CD4-positive, alpha-beta T cell treated with Interleukin-6 for 4 hours (primary cell): ENCODE measurements around the gene ELL.
"Not testable (repeated sequence)": the region's sequence is repeated elsewhere in the genome, so short reads cannot be mapped to it uniquely, and the experiment has no call there.

Experiments
- DNase-seq: peaks from one replicate; pipeline ENCODE4 v3.0.0-alpha.2; 2020; ENCODE audit warnings: mixed read lengths

ELL gene

DNA sequence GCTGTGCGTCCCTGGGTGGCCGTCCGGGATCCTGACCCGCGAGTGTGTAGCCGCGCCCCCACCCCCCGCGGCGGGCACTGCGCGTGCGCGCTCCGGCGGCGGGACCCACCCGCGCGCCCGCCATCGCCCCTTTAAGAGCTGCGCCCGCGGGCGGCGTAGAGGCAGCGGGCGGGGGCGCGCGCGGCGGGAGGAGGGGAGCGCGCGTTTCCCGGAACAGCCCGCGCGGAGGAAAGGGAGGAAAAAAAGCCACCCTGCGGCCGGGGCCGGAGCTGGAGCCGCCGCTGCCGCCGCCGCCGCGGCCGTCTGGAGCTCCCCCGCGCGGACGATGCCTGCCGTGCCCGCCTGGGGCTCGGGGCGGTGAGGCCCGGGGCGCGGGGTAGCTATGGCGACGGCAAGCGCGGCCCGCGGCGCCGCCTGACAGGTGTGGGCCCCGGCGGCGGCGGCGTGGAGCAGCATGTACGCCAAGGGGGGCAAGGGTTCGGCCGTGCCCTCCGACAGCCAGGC, 102.6 kb downstream of the ELL start, which contains the start of gene SSBP4:
Gene SSBP4, plus strand, starts transcription at position 204 of the 504 bp plus-strand sequence. Its CDS starts 251 bp downstream, at position 455.
- DNase-seq = peak; percentile 75

GRCh38 chr19:18418483-18419194, 103.2 kb downstream of the ELL start:
- DNase-seq = peak; percentile 29

DNA sequence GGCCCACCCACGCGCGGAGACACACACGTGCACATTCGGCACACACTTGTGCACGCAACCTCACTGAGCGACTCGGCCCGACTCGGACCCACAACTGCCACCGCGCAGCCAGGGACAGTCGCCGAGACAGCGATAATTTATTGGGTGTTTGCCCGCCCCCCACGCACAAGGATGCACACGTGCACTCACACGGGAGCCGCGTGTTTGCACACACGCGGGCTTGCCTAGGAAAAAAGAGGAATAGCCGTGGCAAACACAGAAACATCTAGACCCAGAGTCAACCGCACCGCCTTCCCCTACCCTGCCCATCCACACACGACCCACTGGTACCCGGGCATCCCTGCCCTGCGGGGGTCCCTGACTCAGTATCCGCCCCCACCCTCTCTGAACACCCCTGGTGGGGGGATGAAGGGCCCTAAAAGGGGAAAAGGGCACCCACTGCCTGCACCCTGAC, 103.8 kb downstream of the ELL start:
- no peak for DNase-seq

DNA sequence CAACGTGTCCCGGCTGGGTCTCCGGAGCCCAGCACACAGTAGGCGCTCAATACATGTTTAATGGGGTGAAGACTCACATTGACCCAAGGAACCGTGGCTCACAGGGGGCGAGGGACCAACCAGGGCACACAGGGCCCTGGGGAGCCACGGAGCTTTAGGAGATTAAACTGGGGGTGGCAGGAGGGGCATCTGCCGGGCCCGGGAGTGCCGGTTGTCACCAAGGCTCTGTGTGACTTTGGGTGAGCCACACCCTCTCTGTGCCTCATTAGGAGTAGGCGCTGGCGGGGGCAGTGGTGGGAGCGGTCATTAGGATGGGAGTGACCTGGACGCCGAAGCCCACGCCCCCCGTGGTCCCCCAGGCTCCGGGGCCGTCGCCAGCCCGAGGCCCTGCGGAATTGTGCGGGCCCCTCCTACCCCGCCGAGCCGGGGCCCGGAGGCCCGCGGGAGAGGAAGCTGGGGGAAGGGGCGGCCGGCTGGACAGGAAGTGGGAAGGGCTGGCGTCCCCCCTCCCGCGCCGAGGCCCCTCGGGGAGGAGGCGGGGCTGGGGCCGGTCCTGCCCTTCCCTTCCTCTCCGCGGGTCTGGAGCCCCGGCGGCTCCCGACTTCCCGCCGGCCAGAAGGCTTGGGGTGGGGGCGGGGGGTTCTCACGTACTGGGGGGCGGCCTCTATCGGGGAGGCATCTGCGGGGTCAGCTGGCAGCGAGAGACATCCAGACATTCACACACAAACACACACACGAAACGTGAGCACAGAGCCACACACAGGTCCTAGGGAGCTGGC, 104.4 kb downstream of the ELL start:
- no peak for DNase-seq

DNA sequence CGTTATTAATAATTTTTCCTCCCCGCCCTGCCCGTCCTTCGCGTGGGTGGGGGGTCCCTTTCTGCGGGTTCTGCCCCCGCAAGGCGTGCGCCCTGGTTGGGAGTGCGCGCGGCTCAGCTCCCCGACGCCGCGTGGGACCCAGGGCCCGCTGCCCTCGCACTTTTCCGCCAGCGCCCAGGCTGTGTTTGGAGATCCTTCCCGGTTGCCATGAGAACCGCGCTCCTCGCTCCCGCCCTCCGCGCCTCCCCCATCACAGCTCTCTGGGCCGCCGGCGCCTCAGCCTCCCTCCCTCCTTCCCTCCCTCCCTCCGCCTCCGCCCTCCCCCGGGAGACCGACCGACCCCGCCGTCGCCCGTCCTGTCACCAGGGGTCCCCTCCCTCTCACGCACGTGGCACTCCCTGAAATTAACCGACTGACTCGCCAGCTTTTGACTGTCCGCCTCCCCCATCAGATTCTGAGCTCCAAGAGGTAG, 105.1 kb downstream of the ELL start:
- peak; percentile 59 for DNase-seq

GRCh38 chr19:18415178-18415867, 106.5 kb downstream of the ELL start:
- DNase-seq = no peak

- DNase-seq = no peak
These were observed 107.2 kb downstream of the ELL start for GRCh38 chr19:18414504-18415177.

DNA sequence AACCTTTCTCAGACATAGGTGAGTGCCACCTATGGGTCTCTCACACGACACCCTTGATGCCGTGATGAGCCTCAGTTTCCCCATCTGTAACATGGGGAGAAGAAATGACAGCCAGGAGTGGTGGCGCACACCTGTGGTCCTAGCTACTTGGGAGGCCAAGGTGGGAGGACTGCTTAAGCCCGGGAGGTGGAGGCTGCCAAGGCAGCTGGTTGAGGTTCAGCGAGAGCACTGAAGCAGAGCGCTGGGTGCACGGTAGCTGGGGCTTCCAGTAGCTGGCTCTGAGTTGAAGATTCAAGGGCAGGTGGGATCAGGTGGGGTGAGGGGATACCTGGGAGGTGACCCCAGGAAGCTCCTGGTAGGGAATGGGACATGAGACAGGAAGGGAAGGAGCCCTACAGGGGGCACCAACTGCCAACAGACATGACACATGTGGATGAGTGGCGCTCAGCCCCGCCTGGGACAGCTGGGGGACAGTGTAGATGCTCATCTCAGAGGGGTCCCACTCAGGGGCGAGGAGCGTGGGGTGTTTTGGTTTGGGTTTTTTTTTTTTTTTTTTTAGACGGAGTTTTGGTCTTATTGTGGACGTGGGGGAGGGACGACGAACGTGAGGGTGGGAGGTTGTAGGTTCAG, 109.1 kb downstream of the ELL start:
- DNase-seq = no peak

DNA sequence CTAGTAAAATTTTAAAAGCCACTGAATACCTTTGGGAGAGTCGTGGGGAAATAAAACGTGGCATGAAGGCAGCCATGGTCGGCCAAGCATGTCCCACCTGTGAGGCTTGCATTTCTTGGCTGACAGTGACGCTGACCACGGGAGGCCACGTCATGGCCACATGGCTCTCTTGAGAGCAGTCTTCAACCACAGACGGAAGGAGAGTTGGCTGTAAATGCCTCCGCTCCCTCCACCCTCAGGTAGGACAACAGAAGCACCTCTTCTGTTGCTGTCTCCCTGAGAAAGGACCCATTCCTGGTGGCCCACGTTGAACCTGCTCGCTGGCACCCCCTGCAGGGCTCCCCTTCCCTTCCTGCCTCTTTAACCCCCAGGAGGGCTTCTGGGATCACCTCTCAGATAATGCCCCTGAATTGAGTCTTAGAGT, 113.8 kb downstream of the ELL start:
- peak; percentile 33 for DNase-seq

GRCh38 chr19:18406749-18407148, 115.1 kb downstream of the ELL start:
- no peak for DNase-seq

DNA sequence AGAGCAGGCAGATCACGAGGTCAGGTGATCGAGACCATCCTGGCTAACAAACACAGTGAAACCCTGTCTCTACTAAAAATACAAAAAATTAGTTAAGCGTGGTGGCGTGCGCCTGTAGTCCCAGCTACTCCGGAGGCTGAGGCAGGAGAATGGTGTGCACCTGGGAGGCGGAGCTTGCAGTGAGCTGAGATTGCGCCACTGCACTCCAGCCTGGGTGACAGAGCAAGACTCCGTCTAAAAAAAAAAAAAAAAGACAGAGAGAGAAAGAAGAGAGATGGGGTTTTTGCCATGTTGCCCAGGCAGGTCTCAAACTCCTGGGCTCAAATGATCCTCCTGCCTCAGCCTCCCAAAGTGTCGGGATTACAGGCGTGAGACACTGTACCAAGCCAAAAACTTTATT, 116.1 kb downstream of the ELL start:
- not testable (repeated sequence) for DNase-seq

GRCh38 chr19:18402455-18403248, 119.2 kb downstream of the ELL start:
- DNase-seq = not testable (repeated sequence)

- no peak for DNase-seq
These were observed 120.2 kb downstream of the ELL start for GRCh38 chr19:18401580-18402112.

- DNase-seq = no peak
These were observed 122.9 kb downstream of the ELL start for GRCh38 chr19:18399008-18399407.

- no peak for DNase-seq
These were observed 124.3 kb downstream of the ELL start, which contains the start of gene LRRC25 for GRCh38 chr19:18397242-18398202. Gene LRRC25 (minus strand): TSS chr19:18397622. CDS start chr19:18396963, 659 bp downstream.

- DNase-seq = no peak
These were observed 125.2 kb downstream of the ELL start for GRCh38 chr19:18396471-18397241.

DNA sequence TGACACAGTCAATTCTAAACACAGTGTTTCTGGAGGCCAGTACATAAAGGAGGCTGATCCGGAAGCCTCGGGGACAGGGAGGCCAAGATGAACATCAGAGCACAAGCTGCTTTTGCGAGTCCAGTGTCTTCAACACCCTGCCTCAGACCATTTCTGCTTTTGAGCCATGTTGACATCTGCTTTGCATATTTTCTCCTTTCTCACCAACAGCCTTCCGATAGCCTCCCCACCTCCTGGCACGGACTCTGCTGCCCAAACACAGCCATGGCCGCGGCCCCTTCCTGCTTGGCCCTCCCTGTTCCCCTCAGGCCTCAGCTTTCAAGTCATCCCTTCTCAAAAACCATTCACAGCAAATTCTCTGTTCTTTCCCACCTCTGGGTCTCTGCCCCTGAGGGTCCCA, 128.0 kb downstream of the ELL start:
- no peak for DNase-seq

- no peak for DNase-seq
These were observed 128.9 kb downstream of the ELL start for GRCh38 chr19:18392926-18393325.
